Measurements from ENCODE around the gene CYP26C1.

- TF ChIP-seq CTCF (IDR thresholded peaks at IDR 0.05): no peak
- no peak for TF ChIP-seq POLR2A (IDR thresholded peaks at IDR 0.05; ENCODE audit: low read depth)
- TF ChIP-seq EP300 (IDR thresholded peaks at IDR 0.05): no peak
Measured at GRCh38 chr10:93070378-93071176, 10.0 kb downstream of the CYP26C1 start.
